Liver (tissue), 9 donors: Measurements from ENCODE around the gene MAP3K10. TPM values are rescaled to one million over a fixed set of nuclear protein-coding genes. Genes with fewer than 3 reads are reported as not detected.

Experiments
- DNase-seq: peaks from one replicate; pipeline ENCODE4 v3.0.0-alpha.2; 2017; ENCODE audit warnings: low spot score
- H3K27ac ChIP-seq, 2 donors: one replicate each; pipeline ENCODE4 v1.7.0; 2013; ENCODE audit warnings: inconsistent platforms in 2 of 2, low read length in 2 of 2, control low read depth in 1 of 2, low read depth in 1 of 2, mild to moderate bottlenecking in 1 of 2
- H3K27me3 ChIP-seq, 4 donors: one replicate each; pipeline versions ENCODE4 v1.6.1 to v1.7.0; 2013; ENCODE audit warnings: low read length in 3 of 4, inconsistent platforms in 1 of 4, mild to moderate bottlenecking in 1 of 4, moderate library complexity in 1 of 4; ENCODE audit not compliant: control insufficient read depth in 4 of 4, insufficient read depth in 4 of 4
- H3K36me3 ChIP-seq, 4 donors: one replicate each; pipeline versions ENCODE4 v1.6.1 to v1.7.0; 2013; ENCODE audit warnings: low read length in 3 of 4, mild to moderate bottlenecking in 3 of 4, low read depth in 1 of 4, moderate library complexity in 1 of 4; ENCODE audit not compliant: control insufficient read depth in 4 of 4, insufficient read depth in 3 of 4
- H3K4me1 ChIP-seq, 4 donors: one replicate each; pipeline versions ENCODE4 v1.6.1 to v1.7.0; 2013; ENCODE audit warnings: low read length in 3 of 4, mild to moderate bottlenecking in 3 of 4, moderate library complexity in 1 of 4; ENCODE audit not compliant: control insufficient read depth in 4 of 4, insufficient read depth in 4 of 4
- H3K4me3 ChIP-seq, 3 donors: one replicate each; pipeline versions ENCODE4 v1.6.1 to v1.7.0; 2013; ENCODE audit warnings: low read length in 3 of 3, control low read depth in 1 of 3, low read depth in 1 of 3, mild to moderate bottlenecking in 1 of 3
- H3K9ac ChIP-seq, 2 donors: one replicate each; pipeline ENCODE4 v1.7.0; 2013; ENCODE audit warnings: low read length in 2 of 2, mild to moderate bottlenecking in 2 of 2, moderate library complexity in 2 of 2, control low read depth in 1 of 2, low read depth in 1 of 2
- H3K9me3 ChIP-seq, 4 donors: one replicate each; pipeline versions ENCODE4 v1.6.1 to v1.7.0; 2013; ENCODE audit warnings: low read length in 3 of 4; ENCODE audit not compliant: control insufficient read depth in 4 of 4
- EGR1 ChIP-seq, 2 donors: IDR thresholded peaks; 2 replicates each; pipeline ENCODE4 v1.6.1; 2016 to 2018; ENCODE audit warnings: antibody characterized with exemption in 2 of 2, low read depth in 2 of 2
- FOXA1 ChIP-seq: IDR thresholded peaks from 2 replicates; pipeline ENCODE4 v1.6.1; 2016; ENCODE audit warnings: antibody characterized with exemption
- FOXA2 ChIP-seq: IDR thresholded peaks from 2 replicates; pipeline ENCODE4 v1.6.1; 2016; ENCODE audit warnings: antibody characterized with exemption
- GABPA ChIP-seq, 2 donors: IDR thresholded peaks in 1 of 2; conservative IDR thresholded peaks in 1 of 2; 2 replicates each; pipeline ENCODE4 v1.6.1; 2016; ENCODE audit warnings: antibody characterized with exemption in 2 of 2, mild to moderate bottlenecking in 1 of 2, moderate library complexity in 1 of 2
- HNF4A ChIP-seq, 2 donors: conservative IDR thresholded peaks; 2 replicates each; pipeline ENCODE4 v1.6.1; 2016; ENCODE audit warnings: antibody characterized with exemption in 2 of 2, mild to moderate bottlenecking in 2 of 2
- HNF4G ChIP-seq: IDR thresholded peaks from 2 replicates; pipeline ENCODE4 v1.6.1; 2016; ENCODE audit warnings: antibody characterized with exemption
- JUND ChIP-seq, 2 donors: IDR thresholded peaks; 2 replicates each; pipeline ENCODE4 v1.6.1; 2016; ENCODE audit warnings: antibody characterized with exemption in 2 of 2
- NR2F2 ChIP-seq: IDR thresholded peaks from 2 replicates; pipeline ENCODE4 v1.6.1; 2016; ENCODE audit warnings: antibody characterized with exemption
- RAD21 ChIP-seq, 2 donors: IDR thresholded peaks; 2 replicates each; pipeline ENCODE4 v1.6.1; 2016; ENCODE audit warnings: antibody characterized with exemption in 2 of 2, mild to moderate bottlenecking in 2 of 2
- REST ChIP-seq: IDR thresholded peaks from 2 replicates; pipeline ENCODE4 v1.6.1; 2016; ENCODE audit warnings: antibody characterized with exemption, mild to moderate bottlenecking
- RXRA ChIP-seq, 2 donors: IDR thresholded peaks; 2 replicates each; pipeline ENCODE4 v1.6.1; 2017 to 2018; ENCODE audit warnings: antibody characterized with exemption in 2 of 2, mild to moderate bottlenecking in 1 of 2
- SP1 ChIP-seq: IDR thresholded peaks from 2 replicates; pipeline ENCODE4 v1.6.1; 2018; ENCODE audit warnings: antibody characterized with exemption, mild to moderate bottlenecking
- TAF1 ChIP-seq: conservative IDR thresholded peaks from 2 replicates; pipeline ENCODE4 v1.6.1; 2016; ENCODE audit warnings: antibody characterized with exemption, mild to moderate bottlenecking
- YY1 ChIP-seq: IDR thresholded peaks from 2 replicates; pipeline ENCODE4 v1.6.1; 2016; ENCODE audit warnings: antibody characterized with exemption, mild to moderate bottlenecking
- WGBS: extraction: QIAGEN DNeasy Blood & Tissue Kit; methylation state at CpG from one replicate; pipeline ENCODE4 v1.1.7; 2013; 5-methylcytosine and 5-hydroxymethylcytosine counted together
- polyA plus RNA-seq, 2 donors: library from polyadenylated mRNA; stranded (reverse) in 1 of 2; unstranded in 1 of 2; fragments of 200-250 nt in 1 of 2; fragments of >200 nt in 1 of 2; fragmentation: Nextera tagmentation in 1 of 2; extraction: Ambion mirVana in 1 of 2; gene quantifications; one replicate each; pipeline versions ENCODE4 v1.2.1 to v1.2.3, GENCODE V29; 2013 to 2015
- total RNA-seq, 2 donors: library from RNA; depleted of rRNA; stranded (reverse); fragments of >200 nt; gene quantifications; one replicate each; pipeline ENCODE4 v1.2.3, GENCODE V29; 2014
- TF ChIP-seq, protein P1 (sequence below): IDR thresholded peaks from 2 replicates; pipeline ENCODE4 v1.6.1; 2016; ENCODE audit warnings: antibody characterized with exemption
- TF ChIP-seq, protein P2 (sequence below): fragments of 150-350 bp; IDR thresholded peaks from 2 replicates; pipeline ENCODE4 v1.5.1; 2017; ENCODE audit warnings: improper control_type of control experiment, low read depth, low read length; ENCODE audit not compliant: missing input control
- TF ChIP-seq, protein P3 (sequence below): IDR thresholded peaks from 2 replicates; pipeline ENCODE4 v1.6.1; 2016; ENCODE audit warnings: antibody characterized with exemption
- TF ChIP-seq, protein P4 (sequence below): IDR thresholded peaks from 2 replicates; pipeline ENCODE4 v1.6.1; 2016; ENCODE audit warnings: antibody characterized with exemption
- donor health status: healthy.
- donor health status: healthy.
- donor health status: healthy.
- donor health status: healthy.
- donor health status: healthy.

MAP3K10 gene
- total and polyA plus RNA-seq, 4 donors = 0.65 to 3.9 (median 2.1) TPM

DNA sequence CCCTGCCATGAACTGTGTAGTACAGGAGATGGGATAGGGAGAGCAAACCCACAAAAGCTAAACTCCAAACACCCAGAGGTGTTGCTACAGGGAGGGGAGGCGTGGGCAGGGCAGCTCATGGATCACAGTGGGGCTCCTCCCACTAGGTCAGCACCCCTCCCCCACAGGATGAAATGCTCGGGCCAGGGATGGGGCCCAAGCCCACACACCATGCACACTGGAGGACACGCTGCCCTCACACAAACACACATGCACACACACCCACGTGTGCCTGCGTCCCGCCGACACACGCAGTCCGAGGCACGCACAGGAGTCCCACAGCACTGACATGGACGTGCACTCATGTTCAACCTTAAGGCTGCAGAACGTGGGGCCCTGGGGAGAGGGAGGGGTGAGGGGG is 41.3 kb downstream of the MAP3K10 start:
- peaks cover 4 to 16% (median 12%) of the 10 kb centered on the region in 4 donors for H3K4me1 ChIP-seq
- no peaks in the 10 kb centered on the region for H3K27me3 ChIP-seq
- DNase-seq = no peak
- 84% methylated on average over 12 of the region's 12 CpGs for WGBS
- TF ChIP-seq RAD21 (IDR thresholded peaks at IDR 0.05) = no peak
- TF ChIP-seq FOXA1 = no peak
- no peak for TF ChIP-seq JUND (IDR thresholded peaks at IDR 0.05)
- TF ChIP-seq TAF1 = no peak
- no peak for TF ChIP-seq EGR1 (IDR thresholded peaks at IDR 0.05; ENCODE audit: low read depth in 2 of 2)
- no peak for TF ChIP-seq RXRA (IDR thresholded peaks at IDR 0.05)
- no peak for TF ChIP-seq HNF4A (conservative IDR thresholded peaks at IDR 0.05)
- TF ChIP-seq, protein P1, sequence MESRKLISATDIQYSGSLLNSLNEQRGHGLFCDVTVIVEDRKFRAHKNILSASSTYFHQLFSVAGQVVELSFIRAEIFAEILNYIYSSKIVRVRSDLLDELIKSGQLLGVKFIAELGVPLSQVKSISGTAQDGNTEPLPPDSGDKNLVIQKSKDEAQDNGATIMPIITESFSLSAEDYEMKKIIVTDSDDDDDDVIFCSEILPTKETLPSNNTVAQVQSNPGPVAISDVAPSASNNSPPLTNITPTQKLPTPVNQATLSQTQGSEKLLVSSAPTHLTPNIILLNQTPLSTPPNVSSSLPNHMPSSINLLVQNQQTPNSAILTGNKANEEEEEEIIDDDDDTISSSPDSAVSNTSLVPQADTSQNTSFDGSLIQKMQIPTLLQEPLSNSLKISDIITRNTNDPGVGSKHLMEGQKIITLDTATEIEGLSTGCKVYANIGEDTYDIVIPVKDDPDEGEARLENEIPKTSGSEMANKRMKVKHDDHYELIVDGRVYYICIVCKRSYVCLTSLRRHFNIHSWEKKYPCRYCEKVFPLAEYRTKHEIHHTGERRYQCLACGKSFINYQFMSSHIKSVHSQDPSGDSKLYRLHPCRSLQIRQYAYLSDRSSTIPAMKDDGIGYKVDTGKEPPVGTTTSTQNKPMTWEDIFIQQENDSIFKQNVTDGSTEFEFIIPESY = no peak
- no peak for TF ChIP-seq NR2F2
- TF ChIP-seq, protein P2, sequence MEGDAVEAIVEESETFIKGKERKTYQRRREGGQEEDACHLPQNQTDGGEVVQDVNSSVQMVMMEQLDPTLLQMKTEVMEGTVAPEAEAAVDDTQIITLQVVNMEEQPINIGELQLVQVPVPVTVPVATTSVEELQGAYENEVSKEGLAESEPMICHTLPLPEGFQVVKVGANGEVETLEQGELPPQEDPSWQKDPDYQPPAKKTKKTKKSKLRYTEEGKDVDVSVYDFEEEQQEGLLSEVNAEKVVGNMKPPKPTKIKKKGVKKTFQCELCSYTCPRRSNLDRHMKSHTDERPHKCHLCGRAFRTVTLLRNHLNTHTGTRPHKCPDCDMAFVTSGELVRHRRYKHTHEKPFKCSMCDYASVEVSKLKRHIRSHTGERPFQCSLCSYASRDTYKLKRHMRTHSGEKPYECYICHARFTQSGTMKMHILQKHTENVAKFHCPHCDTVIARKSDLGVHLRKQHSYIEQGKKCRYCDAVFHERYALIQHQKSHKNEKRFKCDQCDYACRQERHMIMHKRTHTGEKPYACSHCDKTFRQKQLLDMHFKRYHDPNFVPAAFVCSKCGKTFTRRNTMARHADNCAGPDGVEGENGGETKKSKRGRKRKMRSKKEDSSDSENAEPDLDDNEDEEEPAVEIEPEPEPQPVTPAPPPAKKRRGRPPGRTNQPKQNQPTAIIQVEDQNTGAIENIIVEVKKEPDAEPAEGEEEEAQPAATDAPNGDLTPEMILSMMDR = no peak
- no peak for TF ChIP-seq HNF4G
- TF ChIP-seq YY1 = no peak
- no peak for TF ChIP-seq REST
- TF ChIP-seq SP1 = no peak
- TF ChIP-seq, protein P3, sequence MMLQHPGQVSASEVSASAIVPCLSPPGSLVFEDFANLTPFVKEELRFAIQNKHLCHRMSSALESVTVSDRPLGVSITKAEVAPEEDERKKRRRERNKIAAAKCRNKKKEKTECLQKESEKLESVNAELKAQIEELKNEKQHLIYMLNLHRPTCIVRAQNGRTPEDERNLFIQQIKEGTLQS = no peak
- TF ChIP-seq, protein P4, sequence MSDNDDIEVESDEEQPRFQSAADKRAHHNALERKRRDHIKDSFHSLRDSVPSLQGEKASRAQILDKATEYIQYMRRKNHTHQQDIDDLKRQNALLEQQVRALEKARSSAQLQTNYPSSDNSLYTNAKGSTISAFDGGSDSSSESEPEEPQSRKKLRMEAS = no peak
- no peak for TF ChIP-seq FOXA2
- TF ChIP-seq GABPA (IDR thresholded peaks at IDR 0.05 in 1 of 2, conservative IDR thresholded peaks at IDR 0.05 in 1 of 2) = no peak
- H3K36me3 ChIP-seq = peaks cover 8 to 37% (median 20%) of the 10 kb centered on the region in 4 donors
- no peaks in the 10 kb centered on the region for H3K9me3 ChIP-seq
- H3K27ac ChIP-seq = no peak overlapping the region
- H3K9ac ChIP-seq = no peak overlapping the region
- no peak overlapping the region for H3K4me3 ChIP-seq
